Ishikawa (cell line): Measurements from ENCODE around the gene STK32C.

ENCODE experiments used
- CEBPB ChIP-seq: IDR thresholded peaks from 2 replicates; pipeline ENCODE4 v1.6.1; 2012
- CREB1 ChIP-seq: IDR thresholded peaks from 2 replicates; pipeline ENCODE4 v1.6.1; 2012; ENCODE audit warnings: low read depth
- EGR1 ChIP-seq: IDR thresholded peaks from 2 replicates; pipeline ENCODE4 v1.6.1; 2012
- EP300 ChIP-seq: IDR thresholded peaks from 2 replicates; pipeline ENCODE4 v1.6.1; 2012; ENCODE audit warnings: borderline replicate concordance
- FOXM1 ChIP-seq: IDR thresholded peaks from 2 replicates; pipeline ENCODE4 v1.6.1; 2012; ENCODE audit warnings: low read depth, borderline replicate concordance
- NFIC ChIP-seq: IDR thresholded peaks from 2 replicates; pipeline ENCODE4 v1.6.1; 2012
- RAD21 ChIP-seq: IDR thresholded peaks from 2 replicates; pipeline ENCODE4 v1.6.1; 2012; ENCODE audit warnings: low read depth
- REST ChIP-seq: IDR thresholded peaks from 2 replicates; pipeline ENCODE4 v1.6.1; 2012; ENCODE audit warnings: low read depth, mild to moderate bottlenecking
- TAF1 ChIP-seq: IDR thresholded peaks from 2 replicates; pipeline ENCODE4 v1.6.1; 2012; ENCODE audit warnings: low read depth, mild to moderate bottlenecking
- TCF12 ChIP-seq: IDR thresholded peaks from 2 replicates; pipeline ENCODE4 v1.6.1; 2012; ENCODE audit warnings: low read depth
- TEAD4 ChIP-seq: IDR thresholded peaks from 2 replicates; pipeline ENCODE4 v1.6.1; 2012
- YY1 ChIP-seq: IDR thresholded peaks from 2 replicates; pipeline ENCODE4 v1.6.1; 2012; ENCODE audit warnings: low read depth
- ZBTB7A ChIP-seq: IDR thresholded peaks from 2 replicates; pipeline ENCODE4 v1.6.1; 2012; ENCODE audit warnings: low read depth
- TF ChIP-seq, protein P1 (sequence below): IDR thresholded peaks from 2 replicates; pipeline ENCODE4 v1.6.1; 2012
- TF ChIP-seq, protein P2 (sequence below): IDR thresholded peaks from 2 replicates; pipeline ENCODE4 v1.6.1; 2012

The STK32C gene

DNA sequence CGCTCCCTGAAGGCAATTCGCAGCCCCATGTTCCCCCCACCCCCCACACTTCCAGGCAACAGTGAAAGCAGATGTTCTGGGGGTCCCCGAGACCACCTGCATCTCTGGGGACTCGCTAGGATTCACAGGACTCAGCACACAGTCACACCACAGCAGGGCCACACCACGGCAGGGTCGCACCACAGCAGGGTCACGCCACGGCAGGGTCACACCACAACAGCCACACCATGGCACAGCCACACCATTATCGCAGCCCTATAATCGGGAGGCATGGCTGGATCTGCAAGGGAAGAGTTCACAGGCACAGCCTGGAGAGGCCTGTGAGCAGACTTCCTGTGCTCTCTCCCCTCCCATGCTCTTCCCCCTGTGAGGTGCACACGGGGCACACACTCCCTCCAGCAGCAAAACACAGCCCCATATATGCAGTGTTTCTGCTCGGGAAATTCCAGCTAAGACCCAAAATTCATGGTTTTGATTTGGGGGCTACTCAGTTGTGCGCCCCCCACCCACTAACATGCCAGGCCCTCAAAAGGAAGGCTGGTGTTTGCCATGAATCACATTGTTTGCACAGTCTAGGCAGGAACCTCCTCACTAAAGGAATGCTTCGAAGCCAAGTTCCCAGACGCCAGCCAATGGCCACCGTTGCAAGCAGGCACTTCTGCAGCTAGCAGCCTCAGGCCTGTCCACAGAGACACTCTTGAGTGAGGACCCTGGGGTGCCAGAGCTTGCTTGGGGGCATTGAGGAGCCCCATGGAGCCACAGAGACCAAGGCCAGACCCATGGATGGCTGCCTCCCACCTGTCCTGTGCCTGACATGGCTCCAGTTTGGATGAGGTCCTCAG, 128.0 kb downstream of the STK32C start:
- TF ChIP-seq ZBTB7A (no peak), TCF12 (no peak), EP300 (no peak), FOXM1 (no peak), RAD21 (no peak), EGR1 (no peak), TAF1 (no peak), TEAD4 (no peak), NFIC (no peak), CREB1 (no peak), REST (no peak), YY1 (no peak), CEBPB (no peak)
- TF ChIP-seq, protein P1, sequence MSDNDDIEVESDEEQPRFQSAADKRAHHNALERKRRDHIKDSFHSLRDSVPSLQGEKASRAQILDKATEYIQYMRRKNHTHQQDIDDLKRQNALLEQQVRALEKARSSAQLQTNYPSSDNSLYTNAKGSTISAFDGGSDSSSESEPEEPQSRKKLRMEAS: no peak

DNA sequence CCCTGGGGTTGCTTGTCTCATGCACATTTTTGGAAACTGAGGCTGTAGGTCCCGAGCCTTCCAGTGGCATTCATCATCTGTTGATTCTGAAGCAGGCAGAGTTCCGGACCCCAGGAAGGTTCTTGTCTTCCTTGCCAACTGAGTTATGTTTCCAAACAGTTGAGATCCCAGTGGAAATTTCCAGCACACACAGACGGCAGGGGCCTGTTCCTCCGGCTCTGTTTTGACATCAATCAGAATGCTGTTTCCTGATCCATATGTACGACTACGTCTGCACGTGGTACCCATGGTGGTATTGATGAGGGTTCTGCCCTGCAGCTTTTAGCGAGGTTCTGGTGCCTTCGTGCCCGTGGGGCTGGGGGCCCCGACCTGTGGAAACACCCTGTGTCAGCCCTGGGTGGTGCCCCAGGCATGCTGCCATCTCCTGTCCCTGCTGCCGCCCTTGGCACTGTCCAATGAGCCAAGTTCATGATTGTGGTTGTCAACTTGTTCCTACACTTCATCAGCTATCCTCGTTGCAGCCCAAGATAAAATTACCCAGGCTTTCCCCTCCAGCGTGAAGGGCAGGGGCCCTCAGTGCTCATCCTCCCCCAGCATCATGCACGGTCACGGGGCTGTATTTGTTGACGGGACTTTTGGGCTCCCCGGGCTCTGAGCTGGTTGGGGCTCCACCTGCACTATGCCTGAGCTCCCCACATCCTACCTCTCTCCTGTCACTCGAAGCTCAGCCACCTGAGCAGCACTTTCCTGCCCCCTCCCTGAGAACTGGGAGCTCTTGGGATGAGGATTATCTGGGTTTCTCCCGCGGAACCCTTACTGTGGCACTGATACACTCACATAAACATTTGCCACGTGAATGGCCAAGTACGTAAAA, 128.8 kb downstream of the STK32C start:
- TF ChIP-seq REST (no peak), ZBTB7A (no peak), RAD21 (no peak), YY1 (no peak), TAF1 (no peak), EP300 (no peak), CEBPB (no peak), CREB1 (no peak), FOXM1 (no peak), TEAD4 (no peak), TCF12 (no peak)
- TF ChIP-seq, protein P2, sequence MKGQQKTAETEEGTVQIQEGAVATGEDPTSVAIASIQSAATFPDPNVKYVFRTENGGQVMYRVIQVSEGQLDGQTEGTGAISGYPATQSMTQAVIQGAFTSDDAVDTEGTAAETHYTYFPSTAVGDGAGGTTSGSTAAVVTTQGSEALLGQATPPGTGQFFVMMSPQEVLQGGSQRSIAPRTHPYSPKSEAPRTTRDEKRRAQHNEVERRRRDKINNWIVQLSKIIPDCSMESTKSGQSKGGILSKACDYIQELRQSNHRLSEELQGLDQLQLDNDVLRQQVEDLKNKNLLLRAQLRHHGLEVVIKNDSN: no peak
- TF ChIP-seq, protein P1: no peak

- TF ChIP-seq YY1: no peak
Measured at GRCh38 chr10:132178046-132178445, 129.7 kb downstream of the STK32C start.

GRCh38 chr10:132176623-132177500, 130.9 kb downstream of the STK32C start:
- TF ChIP-seq CREB1 (no peak), ZBTB7A (no peak), TEAD4 (no peak), NFIC (no peak), CEBPB (no peak), RAD21 (no peak), REST (no peak), EP300 (no peak), EGR1 (no peak), FOXM1 (no peak)
- TF ChIP-seq, protein P2: no peak
- TF ChIP-seq, protein P1: no peak
